IMR-90 (cell line): ENCODE data around the gene FAM83G. TPM values are rescaled to one million over a fixed set of nuclear protein-coding genes. Genes with fewer than 3 reads are reported as not detected.

Source experiments
- ATAC-seq: fragments of 200-7000 bp; cut with Tn5 transposase; 2 replicates; pipeline ENCODE4 v1.9.1; 2020; ENCODE audit warnings: low read depth, mild to moderate bottlenecking, moderate library complexity
- BruUV-seq: library from RNA; stranded (reverse); fragments of 400-500 nt; replicated peaks from 2 replicates; lab custom pipeline; 2021; lab: Mats Ljungman, UMichigan
- CTCF ChIA-PET: fragments of 300-600 bp; formaldehyde crosslinking; extraction: SDS; loops from one replicate; lab custom pipeline; 2021; ENCODE audit warnings: antibody characterized with exemption; lab: Yijun Ruan, JAX
- POLR2A ChIA-PET: fragments of 300-600 bp; sonication (Branson Sonifier 250); formaldehyde crosslinking; loops from one replicate; lab custom pipeline; 2022; ENCODE audit warnings: antibody characterized with exemption; ENCODE audit not compliant: unreplicated experiment; lab: Charles Lee
- DNase-seq: peaks from one replicate; pipeline ENCODE4 v3.0.0; 2013
- H2AFZ ChIP-seq: replicated peaks from 2 replicates; pipeline ENCODE3; 2013; ENCODE audit warnings: low read length, mild to moderate bottlenecking; ENCODE audit not compliant: poor library complexity
- H2AK5ac ChIP-seq: 2 replicates; pipeline ENCODE4 v1.6.1; 2013; ENCODE audit warnings: low read depth, low read length, inconsistent platforms
- H2AK9ac ChIP-seq: replicated peaks from 2 replicates; pipeline ENCODE3; 2013; ENCODE audit warnings: mild to moderate bottlenecking, low read depth, low read length, moderate library complexity; ENCODE audit not compliant: poor library complexity
- H2BK120ac ChIP-seq: 2 replicates; pipeline ENCODE4 v1.6.1; 2013; ENCODE audit warnings: low read depth, low read length, inconsistent platforms
- H2BK15ac ChIP-seq: 3 replicates; pipeline ENCODE4 v1.6.1; 2013; ENCODE audit warnings: low read depth, low read length, inconsistent platforms
- H2BK20ac ChIP-seq: 2 replicates; pipeline ENCODE4 v1.6.1; 2013; ENCODE audit warnings: low read depth, mild to moderate bottlenecking, inconsistent platforms, low read length, moderate library complexity
- H2BK5ac ChIP-seq: 2 replicates; pipeline ENCODE4 v1.6.1; 2013; ENCODE audit warnings: mild to moderate bottlenecking, low read depth, low read length, inconsistent platforms; ENCODE audit not compliant: poor library complexity, severe bottlenecking
- H3K14ac ChIP-seq: replicated peaks from 2 replicates; pipeline ENCODE4 v1.6.1; 2013; ENCODE audit warnings: low read depth, low read length, inconsistent platforms
- H3K18ac ChIP-seq: 2 replicates; pipeline ENCODE4 v1.6.1; 2013; ENCODE audit warnings: low read depth, low read length, control low read depth
- H3K23ac ChIP-seq: 2 replicates; pipeline ENCODE4 v1.6.1; 2013; ENCODE audit warnings: low read depth, low read length, inconsistent platforms
- H3K27ac ChIP-seq: 2 replicates; pipeline ENCODE4 v1.5.1; 2013; ENCODE audit warnings: mild to moderate bottlenecking, control low read depth, low read length; ENCODE audit not compliant: insufficient read depth
- H3K27me3 ChIP-seq: 2 replicates; pipeline ENCODE4 v1.6.1; 2013; ENCODE audit warnings: low read length; ENCODE audit not compliant: control insufficient read depth, insufficient read depth
- H3K36me3 ChIP-seq: 2 replicates; pipeline ENCODE4 v1.6.1; 2013; ENCODE audit warnings: low read length, mixed read lengths; ENCODE audit not compliant: control insufficient read depth, insufficient read depth
- H3K4ac ChIP-seq: 2 replicates; pipeline ENCODE4 v1.6.1; 2013; ENCODE audit warnings: low read depth, low read length, inconsistent platforms
- H3K4me1 ChIP-seq: 2 replicates; pipeline ENCODE4 v1.6.1; 2013; ENCODE audit warnings: low read length, mixed read lengths; ENCODE audit not compliant: control insufficient read depth, insufficient read depth
- H3K4me2 ChIP-seq: 2 replicates; pipeline ENCODE4 v1.6.1; 2013; ENCODE audit warnings: low read depth, mild to moderate bottlenecking, control low read depth, low read length, moderate library complexity
- H3K4me3 ChIP-seq: 2 replicates; pipeline ENCODE4 v1.5.1; 2013; ENCODE audit warnings: low read depth, mild to moderate bottlenecking, control low read depth, low read length, moderate library complexity; ENCODE audit not compliant: insufficient read depth
- H3K56ac ChIP-seq: 2 replicates; pipeline ENCODE4 v1.6.1; 2013; ENCODE audit warnings: low read length, inconsistent platforms; ENCODE audit not compliant: insufficient read depth; ENCODE audit errors: extremely low read depth
- H3K79me1 ChIP-seq, 2 experiments: 2 replicates each; pipeline ENCODE4 v1.6.1; 2013; ENCODE audit warnings: low read length in 2 of 2, inconsistent platforms in 1 of 2, low read depth in 1 of 2
- H3K9ac ChIP-seq: 2 replicates; pipeline ENCODE4 v1.6.1; 2013; ENCODE audit warnings: low read depth, low read length, control low read depth
- H3K9me1 ChIP-seq: 2 replicates; pipeline ENCODE4 v1.6.1; 2013; ENCODE audit warnings: low read length, inconsistent platforms; ENCODE audit not compliant: insufficient read depth
- H3K9me3 ChIP-seq: 2 replicates; pipeline ENCODE4 v1.6.1; 2013; ENCODE audit warnings: low read length; ENCODE audit not compliant: control insufficient read depth, insufficient read depth
- H4K20me1 ChIP-seq: 2 replicates; pipeline ENCODE4 v1.6.1; 2013; ENCODE audit warnings: low read length, inconsistent platforms; ENCODE audit not compliant: insufficient read depth
- H4K5ac ChIP-seq: 2 replicates; pipeline ENCODE4 v1.6.1; 2013; ENCODE audit warnings: mild to moderate bottlenecking, low read depth, low read length, control low read depth
- H4K8ac ChIP-seq, 2 experiments: 2 replicates each; pipeline ENCODE4 v1.6.1; 2013; ENCODE audit warnings: low read depth in 2 of 2, low read length in 2 of 2, control low read depth in 1 of 2, inconsistent platforms in 1 of 2
- H4K91ac ChIP-seq: 2 replicates; pipeline ENCODE4 v1.6.1; 2013; ENCODE audit warnings: low read depth, low read length, inconsistent platforms; ENCODE audit not compliant: insufficient read depth
- BHLHE40 ChIP-seq: fragments of 150-350 bp; IDR thresholded peaks from 2 replicates; pipeline ENCODE4 v1.6.1; 2016; ENCODE audit warnings: mild to moderate bottlenecking, low read depth, low read length
- CEBPB ChIP-seq: IDR thresholded peaks from 2 replicates; pipeline ENCODE4 v1.6.1; 2012; ENCODE audit warnings: low read depth, low read length, improper control_type of control experiment
- CHD1 ChIP-seq: IDR thresholded peaks from 2 replicates; pipeline ENCODE4 v1.6.1; 2012; ENCODE audit warnings: low read depth, low read length, improper control_type of control experiment
- CTCF ChIP-seq: conservative IDR thresholded peaks from 2 replicates; pipeline ENCODE4 v1.5.1; 2012; ENCODE audit warnings: mild to moderate bottlenecking, low read depth, low read length, improper control_type of control experiment
- ELK1 ChIP-seq: fragments of 150-350 bp; IDR thresholded peaks from 2 replicates; pipeline ENCODE4 v1.6.1; 2016; ENCODE audit warnings: low read depth, mild to moderate bottlenecking, low read length, moderate library complexity, borderline replicate concordance
- FOS ChIP-seq: fragments of 150-350 bp; IDR thresholded peaks from 2 replicates; pipeline ENCODE4 v1.6.1; 2016; ENCODE audit warnings: low read depth, low read length
- MAZ ChIP-seq: IDR thresholded peaks from 2 replicates; pipeline ENCODE4 v1.6.1; 2012; ENCODE audit warnings: low read depth, mild to moderate bottlenecking, low read length, improper control_type of control experiment, moderate library complexity, borderline replicate concordance
- MXI1 ChIP-seq: IDR thresholded peaks from 2 replicates; pipeline ENCODE4 v1.6.1; 2012; ENCODE audit warnings: low read depth, mild to moderate bottlenecking, low read length, moderate library complexity, borderline replicate concordance
- NFE2L2 ChIP-seq: fragments of 150-350 bp; IDR thresholded peaks from 2 replicates; pipeline ENCODE4 v1.6.1; 2016; ENCODE audit warnings: low read depth, mild to moderate bottlenecking, low read length
- POLR2A ChIP-seq: IDR thresholded peaks from 2 replicates; pipeline ENCODE4 v1.6.1; 2012; ENCODE audit warnings: mild to moderate bottlenecking, low read depth, low read length
- RAD21 ChIP-seq: IDR thresholded peaks from 2 replicates; pipeline ENCODE4 v1.6.1; 2012; ENCODE audit warnings: low read length, improper control_type of control experiment
- RCOR1 ChIP-seq: IDR thresholded peaks from 2 replicates; pipeline ENCODE4 v1.6.1; 2012; ENCODE audit warnings: mild to moderate bottlenecking, low read length, improper control_type of control experiment; ENCODE audit not compliant: insufficient replicate concordance
- RFX5 ChIP-seq: IDR thresholded peaks from 2 replicates; pipeline ENCODE4 v1.8.0; 2012; ENCODE audit warnings: low read depth, mild to moderate bottlenecking, low read length, moderate library complexity
- USF2 ChIP-seq: fragments of 150-350 bp; IDR thresholded peaks from 2 replicates; pipeline ENCODE4 v1.6.1; 2017; ENCODE audit warnings: mild to moderate bottlenecking, antibody characterized with exemption, low read length, low read depth
- WGBS, 2 experiments: methylation state at CpG; one replicate each; pipeline versions ENCODE4 v1.1.5 to v1.1.7; 2013; ENCODE audit warnings: missing lambda C conversion rate in 2 of 2; ENCODE audit not compliant: insufficient read length in 1 of 2; ENCODE audit errors: extremely low coverage in 2 of 2; 5-methylcytosine and 5-hydroxymethylcytosine counted together
- dilution Hi-C: fragments of 300-500 bp; cut with HindIII; formaldehyde crosslinking; loops from one replicate; pipeline ENCODE4 v1.14.3; 2018; ENCODE audit warnings: low sequenced_read_pairs; ENCODE audit not compliant: unreplicated experiment
- in situ Hi-C: fragments of 300-500 bp; cut with MboI; formaldehyde crosslinking; loops from 3 replicates; pipeline ENCODE4 v1.14.3; 2019; ENCODE audit warnings: low sequenced_read_pairs, inconsistent platforms, mixed read lengths
- intact Hi-C: fragments of 100-400 bp; cut with micrococcal nuclease; formaldehyde crosslinking; loops from 2 replicates; pipeline ENCODE4 v1.10.0; 2022
- polyA plus RNA-seq, 3 experiments: library from polyadenylated mRNA; depleted of rRNA; stranded (reverse); fragments of >200 nt; gene quantifications; 2 replicates each; pipeline ENCODE4 v1.2.3, GENCODE V29; 2012; ENCODE audit warnings: low replicate concordance in 1 of 3
- total RNA-seq: library from RNA; depleted of rRNA; stranded (reverse); fragments of >200 nt; gene quantifications from 2 replicates; pipeline ENCODE4 v1.2.3, GENCODE V29; 2012

Gene FAM83G
- total and polyA plus RNA-seq, 2 of the 4 experiments (the other 2 are of a cell fraction), result 9.5 to 12.6 TPM

GRCh38 chr17:19012171-19013080 is 7.9 kb upstream of the FAM83G start:
- dilution Hi-C loops, result no loop called here
- no peak for ATAC-seq
- H2AFZ ChIP-seq, result peak overlapping the region; percentile 75
- no peak overlapping the region for H3K14ac ChIP-seq
- no peak overlapping the region for H3K27ac ChIP-seq
- H3K56ac ChIP-seq, result no peak overlapping the region
- H2BK15ac ChIP-seq, result no peak overlapping the region
- peaks cover 11% of the 10 kb centered on the region for H3K9me1 ChIP-seq
- ChIA-PET POLR2A (no interaction called here), CTCF (no interaction called here)
- no peak overlapping the region; the same call in 1 of the 2 replicates for H3K4ac ChIP-seq
- no peak overlapping the region for H4K5ac ChIP-seq
- no peak overlapping the region for H3K18ac ChIP-seq
- no peak overlapping the region for H3K9ac ChIP-seq
- no peak for DNase-seq
- in situ Hi-C loops, result no loop called here
- H3K9me3 ChIP-seq, result no peaks in the 10 kb centered on the region
- H2AK9ac ChIP-seq, result no peak overlapping the region
- H3K79me1 ChIP-seq, result no peaks in the 10 kb centered on the region; a peak in 1 of 4 replicates
- H3K23ac ChIP-seq, result no peak overlapping the region
- no peaks in the 10 kb centered on the region for H4K20me1 ChIP-seq
- H3K4me3 ChIP-seq, result no peak overlapping the region
- H3K4me2 ChIP-seq, result no peak overlapping the region
- no peaks in the 10 kb centered on the region for H3K36me3 ChIP-seq
- H4K91ac ChIP-seq, result no peak overlapping the region
- no peak overlapping the region for H2BK120ac ChIP-seq
- H4K8ac ChIP-seq, result no peak overlapping the region
- 82% methylated on average over 4 of the region's 22 CpGs; no CpG with 5 or more reads in 1 of the 2 experiments for WGBS, 2 experiments
- intact Hi-C loops, result no loop called here
- H3K27me3 ChIP-seq, result no peaks in the 10 kb centered on the region
- H2BK5ac ChIP-seq, result no peak overlapping the region
- peak overlapping the region; percentile 69; the same call in 1 of the 2 replicates for H2AK5ac ChIP-seq
- BruUV-seq, result no TSS peak
- H2BK20ac ChIP-seq, result no peak overlapping the region
- peaks cover 5% of the 10 kb centered on the region for H3K4me1 ChIP-seq
- TF ChIP-seq RFX5, result no peak
- TF ChIP-seq ELK1, result no peak
- no peak for TF ChIP-seq POLR2A
- TF ChIP-seq RCOR1, result no peak
- TF ChIP-seq NFE2L2, result no peak
- TF ChIP-seq FOS, result no peak
- no peak for TF ChIP-seq CEBPB
- TF ChIP-seq RAD21, result no peak
- no peak for TF ChIP-seq CHD1
- no peak for TF ChIP-seq BHLHE40
- TF ChIP-seq MXI1, result no peak
- no peak for TF ChIP-seq CTCF
- TF ChIP-seq MAZ, result no peak
- TF ChIP-seq USF2, result no peak
